Esophagus muscularis mucosa (tissue), 4 donors: ENCODE measurements around the gene GNAO1. TPM values are rescaled to one million over a fixed set of nuclear protein-coding genes. Genes with fewer than 3 reads are reported as not detected.

Experiments
- DNase-seq: peaks from one replicate; pipeline ENCODE4 v3.0.0-alpha.2; 2017; ENCODE audit errors: extremely low spot score
- H3K27ac ChIP-seq, 4 donors: fragments of 200-600 bp; sonication (generic); replicated peaks in 1 of 4; 1 replicate in 3 of 4; 2 replicates in 1 of 4; pipeline ENCODE4 v1.5.1; 2016 to 2019; ENCODE audit warnings: mild to moderate bottlenecking in 1 of 4
- H3K27me3 ChIP-seq, 4 donors: fragments of 200-600 bp; sonication (generic); one replicate each; pipeline versions ENCODE4 v1.5.1 to v1.6.0; 2016 to 2019
- H3K36me3 ChIP-seq, 4 donors: fragments of 200-600 bp; sonication (generic); one replicate each; pipeline ENCODE4 v1.5.1; 2016 to 2019
- H3K4me1 ChIP-seq, 4 donors: fragments of 200-600 bp; sonication (generic); one replicate each; pipeline ENCODE4 v1.5.1; 2016 to 2019
- H3K4me3 ChIP-seq, 4 donors: fragments of 200-600 bp; sonication (generic); 1 replicate in 2 of 4; 2 replicates in 2 of 4; pipeline ENCODE4 v1.5.1; 2016 to 2019; ENCODE audit warnings: mild to moderate bottlenecking in 4 of 4, moderate library complexity in 1 of 4
- H3K9me3 ChIP-seq, 4 donors: fragments of 200-600 bp; sonication (generic); 1 replicate in 3 of 4; 2 replicates in 1 of 4; pipeline ENCODE4 v1.5.1; 2016 to 2019
- EP300 ChIP-seq: sonication (generic); formaldehyde crosslinking; IDR thresholded peaks from one replicate; pipeline ENCODE4 v1.6.1; 2017; ENCODE audit warnings: antibody characterized with exemption
- POLR2A ChIP-seq: fragments of 450-650 bp; IDR thresholded peaks from one replicate; pipeline ENCODE4 v1.6.1; 2017; ENCODE audit warnings: antibody characterized with exemption, moderate library complexity, mild to moderate bottlenecking, low read depth
- POLR2AphosphoS5 ChIP-seq, 2 donors: sonication (generic); formaldehyde crosslinking; IDR thresholded peaks; one replicate each; pipeline ENCODE4 v1.6.1; 2017; ENCODE audit warnings: antibody characterized with exemption in 2 of 2
- WGBS: methylation state at CpG from one replicate; pipeline ENCODE4 v1.1.5; 2018; 5-methylcytosine and 5-hydroxymethylcytosine counted together
- intact Hi-C: fragments of 100-400 bp; cut with DNase I; formaldehyde crosslinking; loops from one replicate; pipeline ENCODE4 v1.15.1; 2023
- total RNA-seq, 4 donors: library from RNA; depleted of rRNA; stranded (reverse); fragments of >200 nt; gene quantifications; one replicate each; pipeline versions ENCODE4 v1.1.0 to v1.2.1, GENCODE V29; 2016
- TF ChIP-seq, protein P1 (sequence below), 3 experiments: fragments of 200-600 bp in 2 of 3; fragments of 450-650 bp in 1 of 3; sonication (generic) in 2 of 3; IDR thresholded peaks; one replicate each; pipeline ENCODE4 v1.5.1; 2017 to 2019; ENCODE audit warnings: antibody characterized with exemption in 3 of 3, mild to moderate bottlenecking in 2 of 3, moderate library complexity in 1 of 3

The GNAO1 gene
- total RNA-seq, 4 donors from 2014 or later, result 2.1 to 6.8 (median 3.3) TPM

- TF ChIP-seq EP300 (no peak), POLR2AphosphoS5 (IDR thresholded peaks at IDR 0.05) (no peak), POLR2A (no peak)
- TF ChIP-seq, protein P1, sequence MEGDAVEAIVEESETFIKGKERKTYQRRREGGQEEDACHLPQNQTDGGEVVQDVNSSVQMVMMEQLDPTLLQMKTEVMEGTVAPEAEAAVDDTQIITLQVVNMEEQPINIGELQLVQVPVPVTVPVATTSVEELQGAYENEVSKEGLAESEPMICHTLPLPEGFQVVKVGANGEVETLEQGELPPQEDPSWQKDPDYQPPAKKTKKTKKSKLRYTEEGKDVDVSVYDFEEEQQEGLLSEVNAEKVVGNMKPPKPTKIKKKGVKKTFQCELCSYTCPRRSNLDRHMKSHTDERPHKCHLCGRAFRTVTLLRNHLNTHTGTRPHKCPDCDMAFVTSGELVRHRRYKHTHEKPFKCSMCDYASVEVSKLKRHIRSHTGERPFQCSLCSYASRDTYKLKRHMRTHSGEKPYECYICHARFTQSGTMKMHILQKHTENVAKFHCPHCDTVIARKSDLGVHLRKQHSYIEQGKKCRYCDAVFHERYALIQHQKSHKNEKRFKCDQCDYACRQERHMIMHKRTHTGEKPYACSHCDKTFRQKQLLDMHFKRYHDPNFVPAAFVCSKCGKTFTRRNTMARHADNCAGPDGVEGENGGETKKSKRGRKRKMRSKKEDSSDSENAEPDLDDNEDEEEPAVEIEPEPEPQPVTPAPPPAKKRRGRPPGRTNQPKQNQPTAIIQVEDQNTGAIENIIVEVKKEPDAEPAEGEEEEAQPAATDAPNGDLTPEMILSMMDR (IDR thresholded peaks at IDR 0.05), result no peak
- H3K4me1 ChIP-seq, result peaks cover 0 to 10% (median 7%) of the 10 kb centered on the region in 4 donors
- no peak overlapping the region for H3K27ac ChIP-seq
- peaks cover 0 to 5% (median 0%) of the 10 kb centered on the region in 4 donors for H3K27me3 ChIP-seq
- no peak overlapping the region for H3K4me3 ChIP-seq
- intact Hi-C loops, result loop anchor here (2.0 kb wide), 1 partner anchor 372 kb away; no protein-coding TSS in a partner anchor
- no peaks in the 10 kb centered on the region for H3K9me3 ChIP-seq
- no peak for DNase-seq
- WGBS, result 90% methylated on average over 5 of the region's 7 CpGs
- no peaks in the 10 kb centered on the region for H3K36me3 ChIP-seq
These were observed 125.3 kb downstream of the GNAO1 start for GRCh38 chr16:56316545-56316944.

- DNase-seq, result peak; percentile 95
- Histone ChIP-seq H3K27ac (no peak overlapping the region), H3K27me3 (peaks cover 0 to 5% (median 0%) of the 10 kb centered on the region in 4 donors), H3K36me3 (no peaks in the 10 kb centered on the region), H3K9me3 (no peaks in the 10 kb centered on the region), H3K4me3 (peak overlapping the region; percentile 34 to 40 (median 38)), H3K4me1 (peaks cover 0 to 10% (median 7%) of the 10 kb centered on the region in 4 donors)
- TF ChIP-seq EP300, result no peak
- peak in 1 of 2 donors; percentile 63 for TF ChIP-seq POLR2AphosphoS5 (IDR thresholded peaks at IDR 0.05)
- TF ChIP-seq POLR2A, result no peak
- TF ChIP-seq, protein P1 (IDR thresholded peaks at IDR 0.05), result peak; percentile 94 to 96 (median 95)
- intact Hi-C loops, result loop anchor here (2.0 kb wide), 2 partner anchors 277 to 373 kb away; no protein-coding TSS in a partner anchor
- WGBS, result 15% methylated on average over 23 of the region's 28 CpGs
These were observed 126.9 kb downstream of the GNAO1 start for GRCh38 chr16:56317998-56318826.

GRCh38 chr16:56318827-56319140 lies 127.5 kb downstream of the GNAO1 start:
- H3K36me3 ChIP-seq, result no peaks in the 10 kb centered on the region
- TF ChIP-seq, protein P1 (IDR thresholded peaks at IDR 0.05), result no peak
- TF ChIP-seq EP300, result no peak
- no peak for TF ChIP-seq POLR2A
- TF ChIP-seq POLR2AphosphoS5 (IDR thresholded peaks at IDR 0.05), result no peak
- H3K4me1 ChIP-seq, result peaks cover 0 to 10% (median 7%) of the 10 kb centered on the region in 4 donors
- no peak overlapping the region for H3K4me3 ChIP-seq
- H3K9me3 ChIP-seq, result no peaks in the 10 kb centered on the region
- intact Hi-C loops, result loop anchor here (2.0 kb wide), 1 partner anchor 278 kb away; no protein-coding TSS in a partner anchor
- WGBS, result 69% methylated on average over 1 of the region's 1 CpG
- H3K27me3 ChIP-seq, result peaks cover 0 to 5% (median 0%) of the 10 kb centered on the region in 4 donors
- no peak for DNase-seq
- no peak overlapping the region for H3K27ac ChIP-seq

DNA sequence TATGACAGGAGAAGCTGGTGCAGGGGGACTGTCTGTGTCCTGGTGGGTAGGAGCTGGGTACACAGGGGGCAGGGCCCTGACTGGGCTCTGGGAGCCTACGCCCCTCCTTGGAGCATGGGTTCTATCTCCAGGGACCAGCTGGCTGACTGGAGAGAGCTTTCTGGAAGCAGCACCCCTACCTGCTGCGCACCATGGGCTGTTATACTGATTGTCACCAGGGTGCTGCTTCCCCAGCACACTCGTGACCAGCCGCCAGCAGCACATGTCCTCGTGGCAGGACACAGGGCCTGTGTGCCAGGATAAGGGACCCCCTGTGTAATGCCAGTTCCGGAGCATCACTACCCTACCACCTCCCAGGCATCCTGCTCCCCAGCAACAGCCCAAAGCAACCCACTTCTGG lies 128.1 kb downstream of the GNAO1 start:
- H3K27ac ChIP-seq, result no peak overlapping the region

More for the DNA sequence above, 128.1 kb downstream of the GNAO1 start:
- no peaks in the 10 kb centered on the region for H3K9me3 ChIP-seq
- H3K27me3 ChIP-seq, result peaks cover 0 to 5% (median 0%) of the 10 kb centered on the region in 4 donors
- H3K36me3 ChIP-seq, result no peaks in the 10 kb centered on the region
- no peak for DNase-seq
- intact Hi-C loops, result loop anchor here (2.0 kb wide), 1 partner anchor 279 kb away; no protein-coding TSS in a partner anchor
- no peak for TF ChIP-seq POLR2AphosphoS5 (IDR thresholded peaks at IDR 0.05)
- TF ChIP-seq EP300, result no peak
- TF ChIP-seq, protein P1 (IDR thresholded peaks at IDR 0.05), result no peak
- H3K4me1 ChIP-seq, result peaks cover 0 to 10% (median 7%) of the 10 kb centered on the region in 4 donors
- no peak overlapping the region for H3K4me3 ChIP-seq
- 89% methylated on average over 6 of the region's 6 CpGs for WGBS
